Mesothelial cell of epicardium (in vitro differentiated cells): ENCODE measurements around the gene RBM20. TPM values are rescaled to one million over a fixed set of nuclear protein-coding genes. Genes with fewer than 3 reads are reported as not detected.

Experiments
- DNase-seq, 2 experiments: peaks; one replicate each; pipeline ENCODE4 v3.0.0; 2021; ENCODE audit warnings: low spot score in 2 of 2; ENCODE audit not compliant: unreplicated experiment in 2 of 2
- H3K27ac Mint-ChIP-seq: 2 replicates; pipeline ENCODE4 v1.8.0; 2021; ENCODE audit warnings: mixed read lengths
- H3K27me3 Mint-ChIP-seq: 2 replicates; pipeline ENCODE4 v1.8.0; 2021; ENCODE audit warnings: low read depth, mixed read lengths
- H3K36me3 Mint-ChIP-seq: 2 replicates; pipeline ENCODE4 v1.8.0; 2021; ENCODE audit warnings: mixed read lengths
- H3K4me1 Mint-ChIP-seq: 2 replicates; pipeline ENCODE4 v1.8.0; 2021; ENCODE audit warnings: mixed read lengths
- H3K4me3 Mint-ChIP-seq: 2 replicates; pipeline ENCODE4 v1.8.0; 2021; ENCODE audit warnings: mild to moderate bottlenecking, moderate library complexity, mixed read lengths
- H3K9me3 Mint-ChIP-seq: 2 replicates; pipeline ENCODE4 v1.8.0; 2021; ENCODE audit warnings: mixed read lengths
- CTCF ChIP-seq: fragments of 200-600 bp; sonication (generic); IDR thresholded peaks from one replicate; pipeline ENCODE4 v1.5.0; 2021; ENCODE audit warnings: antibody characterized with exemption; ENCODE audit not compliant: unreplicated experiment
- total RNA-seq: library from RNA; stranded (reverse); gene quantifications from 3 replicates; pipeline ENCODE4 v1.2.1, GENCODE V29; 2021

Gene RBM20
- total RNA-seq, 1 donor from 2014 or later: 23.3 TPM

DNA sequence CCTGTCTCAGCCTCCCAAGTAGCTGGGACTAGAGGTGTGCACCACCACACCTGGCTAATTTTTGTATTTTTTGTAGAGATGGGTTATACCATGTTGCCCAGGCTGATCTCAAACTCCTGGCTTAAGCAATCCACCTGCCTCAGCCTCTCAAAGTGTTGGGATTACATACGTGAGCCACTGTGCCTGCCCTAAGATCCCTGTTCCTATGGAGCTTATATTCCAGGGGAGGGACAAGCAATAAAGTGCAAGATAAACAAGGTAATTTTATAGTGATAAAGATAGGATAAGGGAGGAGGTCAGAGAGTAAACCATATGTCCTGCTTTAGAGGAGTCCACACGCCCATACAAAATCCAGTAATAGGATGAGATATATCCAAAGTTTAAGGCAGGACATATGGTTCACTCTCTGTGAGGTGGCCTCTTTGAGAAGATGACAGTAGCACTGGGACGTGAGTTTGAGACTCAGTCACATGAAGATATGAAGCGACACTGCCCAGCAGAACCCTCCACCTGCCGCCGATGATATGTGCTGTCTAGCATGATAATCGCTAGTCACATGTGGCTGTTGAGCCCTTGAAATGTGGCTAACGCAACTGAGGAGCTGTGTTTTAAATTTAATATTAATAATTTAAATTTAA lies 114.1 kb downstream of the RBM20 start:
- H3K4me3 Mint-ChIP-seq: no peak overlapping the region
- peaks cover 6% of the 10 kb centered on the region for H3K36me3 Mint-ChIP-seq
- H3K4me1 Mint-ChIP-seq: peaks cover 3% of the 10 kb centered on the region
- peaks cover 12% of the 10 kb centered on the region for H3K9me3 Mint-ChIP-seq
- no peaks in the 10 kb centered on the region for H3K27me3 Mint-ChIP-seq
- TF ChIP-seq CTCF: no peak
- H3K27ac Mint-ChIP-seq: no peak overlapping the region
- DNase-seq: no peak

GRCh38 chr10:110758898-110759297 lies 114.8 kb downstream of the RBM20 start:
- Mint-ChIP-seq H3K9me3 (peaks cover 10% of the 10 kb centered on the region), H3K4me1 (peaks cover 4% of the 10 kb centered on the region), H3K27me3 (no peaks in the 10 kb centered on the region), H3K4me3 (no peak overlapping the region), H3K27ac (no peak overlapping the region), H3K36me3 (peaks cover 6% of the 10 kb centered on the region)
- DNase-seq: no peak
- no peak for TF ChIP-seq CTCF

DNA sequence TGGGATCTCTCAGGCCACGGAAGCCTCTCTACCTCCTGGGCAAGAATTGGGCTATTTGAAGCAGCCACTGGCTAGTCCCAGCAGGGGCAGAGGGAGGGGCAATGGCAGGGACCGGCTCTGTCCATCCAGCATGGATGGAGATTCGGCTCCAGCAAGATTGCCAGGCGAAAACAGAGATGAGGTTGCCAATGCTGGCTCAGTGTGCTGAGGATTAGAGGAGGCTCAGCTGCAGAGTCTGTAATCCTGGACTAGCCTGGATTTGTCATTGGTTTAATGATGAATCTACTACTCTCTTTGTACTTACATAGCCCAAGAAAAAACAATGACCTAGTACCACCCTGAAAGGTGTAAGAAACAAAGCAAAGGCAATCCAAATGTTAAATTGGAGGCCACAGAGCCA lies 115.4 kb downstream of the RBM20 start:
- DNase-seq: no peak
- peaks cover 4% of the 10 kb centered on the region for H3K4me1 Mint-ChIP-seq
- no peak for TF ChIP-seq CTCF
- H3K27me3 Mint-ChIP-seq: no peaks in the 10 kb centered on the region
- peaks cover 3% of the 10 kb centered on the region for H3K9me3 Mint-ChIP-seq
- no peak overlapping the region for H3K27ac Mint-ChIP-seq
- H3K4me3 Mint-ChIP-seq: no peak overlapping the region
- peaks cover 4% of the 10 kb centered on the region for H3K36me3 Mint-ChIP-seq

- DNase-seq: no peak
- no peaks in the 10 kb centered on the region for H3K36me3 Mint-ChIP-seq
- H3K27ac Mint-ChIP-seq: no peak overlapping the region
- H3K9me3 Mint-ChIP-seq: no peaks in the 10 kb centered on the region
- H3K27me3 Mint-ChIP-seq: no peaks in the 10 kb centered on the region
- H3K4me1 Mint-ChIP-seq: peaks cover 7% of the 10 kb centered on the region
- no peak overlapping the region for H3K4me3 Mint-ChIP-seq
- TF ChIP-seq CTCF: no peak
Observed at GRCh38 chr10:110762109-110762848, 118.1 kb downstream of the RBM20 start.

GRCh38 chr10:110762849-110763211 lies 118.7 kb downstream of the RBM20 start:
- no peaks in the 10 kb centered on the region for H3K36me3 Mint-ChIP-seq
- no peak for DNase-seq
- H3K4me1 Mint-ChIP-seq: peaks cover 7% of the 10 kb centered on the region
- H3K27me3 Mint-ChIP-seq: no peaks in the 10 kb centered on the region
- TF ChIP-seq CTCF: no peak
- no peaks in the 10 kb centered on the region for H3K9me3 Mint-ChIP-seq
- H3K4me3 Mint-ChIP-seq: no peak overlapping the region
- no peak overlapping the region for H3K27ac Mint-ChIP-seq
